ENCODE data around the gene ZNF319.
A peak's percentile ranks its signal among the peaks of the same experiment; 100 is the strongest.

Gene ZNF319

GRCh38 chr16:57946181-57946801, 54.2 kb downstream of the ZNF319 start:
- Histone ChIP-seq H3K4me1 (peaks cover 24% of the 10 kb centered on the region), H3K4me3 (ENCODE audit: low read depth, low read length) (peak overlapping the region; percentile 31), H3K27me3 (no peaks in the 10 kb centered on the region), H3K36me3 (no peaks in the 10 kb centered on the region; the same call in 1 of the 2 replicates), H3K9me3 (no peaks in the 10 kb centered on the region; the same call in 1 of the 2 replicates)
- TF ChIP-seq CTCF (IDR thresholded peaks at IDR 0.05; ENCODE audit: low read depth, low read length), result no peak
- peak; percentile 88 for DNase-seq

GRCh38 chr16:57945740-57946138, 54.7 kb downstream of the ZNF319 start:
- DNase-seq, result no peak
- peak overlapping the region; percentile 31 for H3K4me3 ChIP-seq (ENCODE audit: low read depth, low read length)
- peak; percentile 36; the same call in 1 of the 2 replicates for TF ChIP-seq CTCF (IDR thresholded peaks at IDR 0.05; ENCODE audit: low read depth, low read length)
- no peaks in the 10 kb centered on the region; the same call in 1 of the 2 replicates for H3K9me3 ChIP-seq
- no peaks in the 10 kb centered on the region for H3K27me3 ChIP-seq
- no peaks in the 10 kb centered on the region; the same call in 1 of the 2 replicates for H3K36me3 ChIP-seq
- H3K4me1 ChIP-seq, result peaks cover 25% of the 10 kb centered on the region

GRCh38 chr16:57944970-57945739, 55.3 kb downstream of the ZNF319 start:
- Histone ChIP-seq H3K4me3 (ENCODE audit: low read depth, low read length) (no peak overlapping the region), H3K9me3 (no peaks in the 10 kb centered on the region; the same call in 1 of the 2 replicates), H3K4me1 (peaks cover 30% of the 10 kb centered on the region), H3K36me3 (no peaks in the 10 kb centered on the region; the same call in 1 of the 2 replicates), H3K27me3 (no peaks in the 10 kb centered on the region)
- TF ChIP-seq CTCF (IDR thresholded peaks at IDR 0.05; ENCODE audit: low read depth, low read length), result no peak
- no peak for DNase-seq

All from BE2C (cell line).